Peyer's patch (tissue), 4 donors: ENCODE results near the gene PAEP.

Source experiments
- POLR2A ChIP-seq, 2 donors: fragments of 450-650 bp; IDR thresholded peaks; one replicate each; pipeline ENCODE4 v1.5.1; 2017; ENCODE audit warnings: antibody characterized with exemption in 2 of 2, mild to moderate bottlenecking in 2 of 2, moderate library complexity in 2 of 2
- TF ChIP-seq, protein P1 (sequence below), 6 experiments: fragments of 450-650 bp in 4 of 6; fragments of 200-600 bp in 2 of 6; sonication (generic) in 1 of 6; IDR thresholded peaks; one replicate each; pipeline ENCODE4 v1.5.1; 2017 to 2019; ENCODE audit warnings: antibody characterized with exemption in 6 of 6, mild to moderate bottlenecking in 3 of 6, moderate library complexity in 1 of 6

DNA sequence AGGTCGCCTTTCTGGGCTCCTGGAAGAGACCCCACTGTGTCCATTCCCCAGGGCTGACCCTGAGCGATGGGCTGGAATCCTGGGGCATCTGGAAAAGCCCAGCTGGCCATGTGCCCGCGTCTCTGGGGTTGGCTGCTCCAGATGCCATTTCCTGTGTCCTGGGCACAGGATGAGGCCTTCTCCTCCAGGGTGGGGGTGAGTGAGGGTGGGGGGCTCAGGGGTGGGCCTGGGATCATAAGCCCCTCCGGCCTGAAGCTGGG lies 30.7 kb downstream of the PAEP start:
- TF ChIP-seq, protein P1, sequence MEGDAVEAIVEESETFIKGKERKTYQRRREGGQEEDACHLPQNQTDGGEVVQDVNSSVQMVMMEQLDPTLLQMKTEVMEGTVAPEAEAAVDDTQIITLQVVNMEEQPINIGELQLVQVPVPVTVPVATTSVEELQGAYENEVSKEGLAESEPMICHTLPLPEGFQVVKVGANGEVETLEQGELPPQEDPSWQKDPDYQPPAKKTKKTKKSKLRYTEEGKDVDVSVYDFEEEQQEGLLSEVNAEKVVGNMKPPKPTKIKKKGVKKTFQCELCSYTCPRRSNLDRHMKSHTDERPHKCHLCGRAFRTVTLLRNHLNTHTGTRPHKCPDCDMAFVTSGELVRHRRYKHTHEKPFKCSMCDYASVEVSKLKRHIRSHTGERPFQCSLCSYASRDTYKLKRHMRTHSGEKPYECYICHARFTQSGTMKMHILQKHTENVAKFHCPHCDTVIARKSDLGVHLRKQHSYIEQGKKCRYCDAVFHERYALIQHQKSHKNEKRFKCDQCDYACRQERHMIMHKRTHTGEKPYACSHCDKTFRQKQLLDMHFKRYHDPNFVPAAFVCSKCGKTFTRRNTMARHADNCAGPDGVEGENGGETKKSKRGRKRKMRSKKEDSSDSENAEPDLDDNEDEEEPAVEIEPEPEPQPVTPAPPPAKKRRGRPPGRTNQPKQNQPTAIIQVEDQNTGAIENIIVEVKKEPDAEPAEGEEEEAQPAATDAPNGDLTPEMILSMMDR (IDR thresholded peaks at IDR 0.05) = no peak
- no peak for TF ChIP-seq POLR2A (IDR thresholded peaks at IDR 0.05)
